ENCODE data around the gene MTA3. TPM values are rescaled to one million over a fixed set of nuclear protein-coding genes. Genes with fewer than 3 reads are reported as not detected.
"Not testable (repeated sequence)": the region's sequence is repeated elsewhere in the genome, so short reads cannot be mapped to it uniquely, and the experiment has no call there.

Gene MTA3
- total and polyA plus RNA-seq, 2 donors (not counting 1 experiment from before 2014, with no cell fraction given): 31.0 to 47.7 TPM

- no peak overlapping the region for H3K4me2 ChIP-seq (ENCODE audit: extremely low read depth, insufficient read depth, low read length)
- H3K4me1 ChIP-seq (ENCODE audit: control insufficient read depth, extremely low read depth, insufficient read depth, low read length): no peaks in the 10 kb centered on the region
- H3K27me3 ChIP-seq (ENCODE audit: control insufficient read depth, insufficient read depth, low read length): no peaks in the 10 kb centered on the region
- no peaks in the 10 kb centered on the region for H3K36me3 ChIP-seq (ENCODE audit: control insufficient read depth, insufficient read depth, low read length)
- no peak for TF ChIP-seq CTCF (conservative IDR thresholded peaks at IDR 0.05 in 1 of 2, IDR thresholded peaks at IDR 0.05 in 1 of 2; ENCODE audit: low read depth in 1 of 2, low read length in 2 of 2)
- TF ChIP-seq EZH2 (IDR thresholded peaks at IDR 0.05; ENCODE audit: low read length, missing control alignments): no peak
- no peak overlapping the region for H2AFZ ChIP-seq (ENCODE audit: low read length)
- H3K27ac ChIP-seq (ENCODE audit: insufficient read depth, low read length): no peak overlapping the region
- no peak overlapping the region for H3K4me3 ChIP-seq (replicated peaks in 1 of 4; ENCODE audit: control extremely low read depth in 1 of 4, insufficient read depth in 1 of 4, low read depth in 3 of 4, low read length in 4 of 4)
- no peaks in the 10 kb centered on the region for H4K20me1 ChIP-seq (ENCODE audit: control insufficient read depth, extremely low read depth, insufficient read depth, low read length)
- no peak for DNase-seq (ENCODE audit: low read depth in 2 of 2)
- H3K79me2 ChIP-seq (ENCODE audit: control insufficient read depth, insufficient read depth, low read length): no peaks in the 10 kb centered on the region
- no peak overlapping the region for H3K9ac ChIP-seq (ENCODE audit: insufficient read depth, low read length)
- no peaks in the 10 kb centered on the region for H3K9me3 ChIP-seq (ENCODE audit: control insufficient read depth, insufficient read depth, low read depth, low read length)
These were observed 9.6 kb upstream of the MTA3 start for GRCh38 chr2:42558827-42559226.

DNA sequence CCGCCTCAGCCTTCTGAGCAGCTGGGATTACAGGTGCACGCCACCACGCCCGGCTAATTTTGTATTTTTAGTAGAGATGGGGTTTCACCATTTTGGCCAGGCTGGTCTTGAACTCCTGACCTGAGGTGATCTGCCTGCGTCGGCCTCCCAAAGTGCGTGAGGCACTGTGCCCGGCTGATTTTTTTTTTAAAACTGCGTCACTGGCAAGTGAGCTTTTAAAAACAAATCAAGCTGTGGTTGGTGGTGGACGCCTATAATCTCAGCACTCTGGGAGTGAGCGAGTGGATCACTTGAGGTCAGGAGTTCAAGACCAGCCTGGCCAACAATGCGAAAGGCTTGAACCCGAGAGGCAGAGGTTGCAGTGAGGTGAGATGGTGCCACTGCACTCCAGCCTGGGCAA is 8.3 kb upstream of the MTA3 start:
- H3K27me3 ChIP-seq (ENCODE audit: control insufficient read depth, insufficient read depth, low read length); H3K9ac ChIP-seq (ENCODE audit: insufficient read depth, low read length); H3K4me3 ChIP-seq (replicated peaks in 1 of 4; ENCODE audit: control extremely low read depth in 1 of 4, insufficient read depth in 1 of 4, low read depth in 3 of 4, low read length in 4 of 4); H3K4me2 ChIP-seq (ENCODE audit: extremely low read depth, insufficient read depth, low read length); H3K36me3 ChIP-seq (ENCODE audit: control insufficient read depth, insufficient read depth, low read length); H4K20me1 ChIP-seq (ENCODE audit: control insufficient read depth, extremely low read depth, insufficient read depth, low read length); H3K9me3 ChIP-seq (ENCODE audit: control insufficient read depth, insufficient read depth, low read depth, low read length); DNase-seq (ENCODE audit: low read depth in 2 of 2); H3K79me2 ChIP-seq (ENCODE audit: control insufficient read depth, insufficient read depth, low read length); H2AFZ ChIP-seq (ENCODE audit: low read length); H3K4me1 ChIP-seq (ENCODE audit: control insufficient read depth, extremely low read depth, insufficient read depth, low read length); H3K27ac ChIP-seq (ENCODE audit: insufficient read depth, low read length): not testable (repeated sequence)

GRCh38 chr2:42560899-42561298 is 7.5 kb upstream of the MTA3 start:
- H4K20me1 ChIP-seq (ENCODE audit: control insufficient read depth, extremely low read depth, insufficient read depth, low read length): no peaks in the 10 kb centered on the region
- H3K4me2 ChIP-seq (ENCODE audit: extremely low read depth, insufficient read depth, low read length): no peak overlapping the region
- H3K27me3 ChIP-seq (ENCODE audit: control insufficient read depth, insufficient read depth, low read length): no peaks in the 10 kb centered on the region
- H3K4me1 ChIP-seq (ENCODE audit: control insufficient read depth, extremely low read depth, insufficient read depth, low read length): no peaks in the 10 kb centered on the region
- H2AFZ ChIP-seq (ENCODE audit: low read length): no peak overlapping the region
- TF ChIP-seq EZH2 (IDR thresholded peaks at IDR 0.05; ENCODE audit: low read length, missing control alignments) (no peak), CTCF (conservative IDR thresholded peaks at IDR 0.05 in 1 of 2, IDR thresholded peaks at IDR 0.05 in 1 of 2; ENCODE audit: low read depth in 1 of 2, low read length in 2 of 2) (no peak)
- H3K9ac ChIP-seq (ENCODE audit: insufficient read depth, low read length): no peak overlapping the region
- no peak overlapping the region for H3K4me3 ChIP-seq (replicated peaks in 1 of 4; ENCODE audit: control extremely low read depth in 1 of 4, insufficient read depth in 1 of 4, low read depth in 3 of 4, low read length in 4 of 4)
- no peak for DNase-seq (ENCODE audit: low read depth in 2 of 2)
- H3K27ac ChIP-seq (ENCODE audit: insufficient read depth, low read length): no peak overlapping the region
- H3K9me3 ChIP-seq (ENCODE audit: control insufficient read depth, insufficient read depth, low read depth, low read length): no peaks in the 10 kb centered on the region
- no peaks in the 10 kb centered on the region for H3K36me3 ChIP-seq (ENCODE audit: control insufficient read depth, insufficient read depth, low read length)
- H3K79me2 ChIP-seq (ENCODE audit: control insufficient read depth, insufficient read depth, low read length): no peaks in the 10 kb centered on the region

Measured in fibroblast of lung (primary cell).